ENCODE results near the gene NRXN3.

DNA sequence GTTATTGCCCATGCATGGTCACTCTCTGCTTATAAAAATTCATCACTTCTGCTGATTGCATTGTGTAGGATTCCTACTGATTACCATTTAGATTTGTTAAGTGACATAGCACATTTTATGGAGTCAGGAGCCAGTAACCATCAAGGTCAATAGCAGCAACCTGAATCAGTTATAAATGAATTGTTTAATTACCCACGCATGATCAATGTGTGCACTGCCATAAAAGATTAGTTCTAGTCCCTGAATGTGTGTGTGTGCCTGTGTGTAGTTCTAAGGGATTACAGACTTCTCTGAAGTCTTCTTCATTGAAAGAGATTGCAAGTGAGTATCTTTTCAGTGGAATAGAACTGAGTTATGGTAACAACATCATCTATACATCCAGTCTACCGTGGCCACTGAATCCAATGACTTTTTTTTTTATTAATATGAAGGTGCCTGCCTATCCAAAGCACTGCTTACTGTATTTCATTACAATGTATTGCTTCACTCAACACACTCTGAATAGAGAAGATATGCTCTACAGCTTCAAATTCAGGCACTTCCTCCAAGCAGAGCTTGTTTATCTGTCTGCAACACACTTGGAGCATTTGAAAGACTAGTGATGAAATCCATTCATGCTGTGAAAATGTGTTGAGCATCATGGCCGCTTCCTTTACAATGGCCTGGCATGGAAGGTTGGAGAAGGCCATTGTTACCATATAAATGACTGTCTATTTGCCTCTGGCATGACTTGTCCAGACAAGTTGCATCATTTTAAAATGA lies 1659.4 kb downstream of the NRXN3 start:
- TF ChIP-seq, protein P1, sequence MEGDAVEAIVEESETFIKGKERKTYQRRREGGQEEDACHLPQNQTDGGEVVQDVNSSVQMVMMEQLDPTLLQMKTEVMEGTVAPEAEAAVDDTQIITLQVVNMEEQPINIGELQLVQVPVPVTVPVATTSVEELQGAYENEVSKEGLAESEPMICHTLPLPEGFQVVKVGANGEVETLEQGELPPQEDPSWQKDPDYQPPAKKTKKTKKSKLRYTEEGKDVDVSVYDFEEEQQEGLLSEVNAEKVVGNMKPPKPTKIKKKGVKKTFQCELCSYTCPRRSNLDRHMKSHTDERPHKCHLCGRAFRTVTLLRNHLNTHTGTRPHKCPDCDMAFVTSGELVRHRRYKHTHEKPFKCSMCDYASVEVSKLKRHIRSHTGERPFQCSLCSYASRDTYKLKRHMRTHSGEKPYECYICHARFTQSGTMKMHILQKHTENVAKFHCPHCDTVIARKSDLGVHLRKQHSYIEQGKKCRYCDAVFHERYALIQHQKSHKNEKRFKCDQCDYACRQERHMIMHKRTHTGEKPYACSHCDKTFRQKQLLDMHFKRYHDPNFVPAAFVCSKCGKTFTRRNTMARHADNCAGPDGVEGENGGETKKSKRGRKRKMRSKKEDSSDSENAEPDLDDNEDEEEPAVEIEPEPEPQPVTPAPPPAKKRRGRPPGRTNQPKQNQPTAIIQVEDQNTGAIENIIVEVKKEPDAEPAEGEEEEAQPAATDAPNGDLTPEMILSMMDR (IDR thresholded peaks at IDR 0.05 in 4 of 5, conservative IDR thresholded peaks at IDR 0.05 in 1 of 5) = no peak
- no peak for TF ChIP-seq POLR2A (IDR thresholded peaks at IDR 0.05)
